Erythroblast (primary cell): ENCODE results near the gene WDR3.

ENCODE experiments used
- GATA1 ChIP-seq: IDR thresholded peaks from 2 replicates; pipeline ENCODE4 v1.6.1; 2011; ENCODE audit warnings: low read depth, mild to moderate bottlenecking, control low read depth, low read length, moderate library complexity
- POLR2A ChIP-seq: IDR thresholded peaks from 2 replicates; pipeline ENCODE4 v1.6.1; 2011; ENCODE audit warnings: mild to moderate bottlenecking, low read length

- TF ChIP-seq POLR2A = no peak
- TF ChIP-seq GATA1 = no peak
Observed at GRCh38 chr1:117905019-117905418, 24.5 kb upstream of the WDR3 start.
